Measurements from ENCODE around the gene TDRD3.

Gene TDRD3

GRCh38 chr13:60463787-60464186, 66.8 kb downstream of the TDRD3 start:
- no peak for DNase-seq

DNA sequence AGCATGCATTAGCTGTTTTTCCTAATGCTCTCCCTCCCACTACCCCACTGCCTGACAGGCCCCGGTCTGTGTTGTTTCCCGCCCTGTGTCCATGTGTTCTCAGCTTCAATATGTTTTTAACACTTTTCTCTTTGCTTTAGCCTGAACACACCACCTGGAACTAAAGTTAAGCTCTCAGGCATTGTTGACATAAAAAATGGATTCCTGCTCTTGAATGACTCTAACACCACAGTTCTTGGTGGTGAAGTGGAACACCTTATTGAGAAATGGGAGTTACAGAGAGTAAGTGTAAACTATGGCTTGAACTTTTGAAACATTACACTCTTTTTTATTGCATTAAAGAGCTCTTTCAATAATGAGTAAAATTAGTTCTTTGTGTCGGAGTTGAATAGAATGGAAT, 70.1 kb downstream of the TDRD3 start:
- DNase-seq = no peak

- no peak for DNase-seq
These were observed 82.3 kb downstream of the TDRD3 start for GRCh38 chr13:60479273-60479672.

GRCh38 chr13:60482012-60482411, 85.0 kb downstream of the TDRD3 start:
- DNase-seq = no peak

GRCh38 chr13:60484865-60485264, 87.8 kb downstream of the TDRD3 start:
- no peak for DNase-seq

- no peak for DNase-seq
These were observed 94.5 kb downstream of the TDRD3 start for GRCh38 chr13:60491531-60491930.

DNA sequence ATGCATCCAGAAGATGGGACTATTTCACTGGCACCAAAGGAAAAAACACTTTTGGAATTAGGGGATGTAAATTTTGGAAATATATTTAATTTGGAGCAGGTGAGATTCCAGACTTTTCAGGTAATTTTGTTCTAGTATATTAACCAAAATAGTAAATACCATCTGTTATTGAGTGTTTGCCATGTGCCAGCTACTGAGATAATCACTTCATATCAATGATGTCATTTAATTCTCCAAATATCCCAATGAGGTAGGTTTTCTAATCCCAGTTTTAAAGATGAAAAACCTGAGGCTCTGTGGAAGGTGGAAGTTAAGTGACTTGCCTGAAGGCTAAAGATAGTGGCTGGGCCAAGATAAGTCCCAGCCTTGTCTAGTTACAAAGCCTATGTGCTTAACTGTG, 95.2 kb downstream of the TDRD3 start:
- no peak for DNase-seq

DNA sequence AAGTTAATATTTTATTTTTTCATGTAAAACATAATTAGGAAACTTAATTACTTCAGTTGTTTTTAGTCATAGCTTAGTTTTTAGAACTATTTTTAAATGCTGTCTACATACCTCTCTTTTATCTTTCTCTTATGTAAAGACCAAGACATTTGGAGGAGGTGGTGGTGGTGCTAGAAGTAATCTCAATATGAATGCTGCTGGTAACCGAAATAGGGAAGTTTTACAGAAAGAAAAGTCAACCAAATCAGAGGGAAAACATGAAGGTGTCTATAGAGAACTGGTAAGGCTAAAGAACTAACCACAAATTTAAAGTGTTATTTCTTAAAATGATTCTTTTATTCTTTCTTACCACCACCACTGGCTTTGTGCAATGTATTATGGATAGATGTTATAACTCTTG, 97.3 kb downstream of the TDRD3 start:
- no peak for DNase-seq

GRCh38 chr13:60501236-60501635, 104.2 kb downstream of the TDRD3 start:
- DNase-seq = no peak

GRCh38 chr13:60509601-60510386, 112.8 kb downstream of the TDRD3 start:
- DNase-seq = no peak

DNA sequence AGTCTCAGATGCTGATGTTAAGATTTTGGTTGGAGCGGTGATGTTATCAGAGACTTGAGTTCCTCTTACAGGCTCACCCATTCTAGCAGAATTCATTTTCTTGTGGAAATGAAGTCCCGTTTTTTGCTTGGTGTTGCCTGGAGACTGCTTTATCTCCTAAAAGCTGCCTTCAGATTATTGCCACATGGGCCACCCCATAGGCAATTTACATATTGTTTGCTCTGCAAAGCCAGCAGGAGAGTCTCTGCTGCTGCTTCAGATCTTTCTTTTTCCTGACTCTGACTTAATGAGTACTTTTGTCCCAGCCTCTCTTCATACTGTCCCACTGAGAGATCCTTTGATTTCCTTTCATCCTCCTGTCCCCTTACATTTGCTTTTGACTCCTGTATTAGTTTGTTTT, 114.6 kb downstream of the TDRD3 start:
- no peak for DNase-seq

DNA sequence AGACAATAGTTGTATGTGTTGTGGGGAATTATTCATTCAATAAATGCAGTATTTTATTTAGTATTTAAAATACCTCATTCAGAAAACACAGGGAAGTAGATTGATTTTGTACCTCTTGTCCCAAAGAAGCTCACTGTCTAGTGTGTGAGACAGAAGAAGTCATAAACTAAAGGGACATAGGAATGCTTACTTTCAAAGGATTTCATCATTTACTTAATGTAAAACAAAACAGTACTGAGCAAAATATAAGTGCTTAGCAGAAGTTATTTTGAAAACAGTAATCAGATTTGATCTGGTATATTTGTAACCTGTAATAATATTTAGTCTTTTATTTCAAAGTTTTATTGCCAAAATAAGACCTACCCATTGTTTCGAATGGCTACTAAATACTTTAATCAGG, 117.9 kb downstream of the TDRD3 start:
- no peak for DNase-seq

GRCh38 chr13:60519496-60519895, 122.5 kb downstream of the TDRD3 start:
- DNase-seq = no peak

DNA sequence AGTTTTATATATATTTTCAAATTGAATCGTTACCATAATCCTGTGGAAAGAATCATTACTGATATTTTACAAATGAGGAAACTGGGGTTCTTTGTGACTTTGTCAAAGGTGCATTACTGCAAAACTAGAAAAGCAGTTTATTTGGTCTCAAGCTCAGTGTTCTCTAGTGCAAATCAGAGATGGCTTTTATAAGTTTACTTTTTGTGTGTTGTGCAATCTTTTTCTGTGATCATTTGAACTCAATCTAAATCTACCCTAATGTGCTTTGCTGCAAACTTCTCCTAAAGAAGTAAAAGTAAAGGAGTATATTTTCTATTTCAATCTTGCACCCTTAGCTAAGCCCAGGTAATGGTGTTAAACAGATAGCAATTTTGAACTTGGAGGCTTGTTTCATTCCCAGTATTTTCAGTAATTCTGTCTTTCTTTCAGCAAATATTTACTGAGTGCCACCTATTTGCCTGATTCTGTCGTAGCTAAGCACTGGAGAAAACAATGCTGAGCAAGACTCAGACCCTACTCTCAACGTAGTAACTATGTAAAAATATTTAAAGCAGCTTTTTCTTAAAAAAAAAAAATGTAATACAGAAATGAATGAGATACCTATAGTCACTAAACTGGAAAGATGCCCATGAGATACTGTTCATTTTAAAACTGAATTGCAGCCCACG, 124.0 kb downstream of the TDRD3 start:
- no peak for DNase-seq

- no peak for DNase-seq
These were observed 141.5 kb downstream of the TDRD3 start for GRCh38 chr13:60538566-60538965.

- DNase-seq = no peak
These were observed 143.3 kb downstream of the TDRD3 start for GRCh38 chr13:60540276-60540675.

GRCh38 chr13:60562096-60562780, 165.2 kb downstream of the TDRD3 start:
- DNase-seq = no peak

DNA sequence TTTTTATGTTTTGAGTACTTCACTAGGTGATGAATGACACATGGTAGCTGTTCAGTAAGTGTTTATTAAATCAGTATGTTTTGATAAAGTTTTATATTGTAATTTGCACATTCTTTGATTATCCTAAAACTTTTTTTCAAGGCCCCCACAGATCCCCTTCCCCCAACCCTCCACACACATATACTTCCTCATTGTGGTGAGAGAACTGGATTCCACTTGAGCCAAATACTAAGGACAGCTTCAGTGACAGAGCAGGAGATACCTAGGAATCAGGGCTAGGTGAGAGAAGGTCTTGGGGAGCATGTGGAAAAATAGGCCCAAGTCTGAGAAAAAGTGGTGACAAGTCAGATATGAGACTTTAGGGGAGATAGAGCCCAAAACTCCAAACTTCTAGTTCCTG, 174.6 kb downstream of the TDRD3 start:
- no peak for DNase-seq

- DNase-seq = no peak
These were observed 175.2 kb downstream of the TDRD3 start for GRCh38 chr13:60572003-60572798.

DNA sequence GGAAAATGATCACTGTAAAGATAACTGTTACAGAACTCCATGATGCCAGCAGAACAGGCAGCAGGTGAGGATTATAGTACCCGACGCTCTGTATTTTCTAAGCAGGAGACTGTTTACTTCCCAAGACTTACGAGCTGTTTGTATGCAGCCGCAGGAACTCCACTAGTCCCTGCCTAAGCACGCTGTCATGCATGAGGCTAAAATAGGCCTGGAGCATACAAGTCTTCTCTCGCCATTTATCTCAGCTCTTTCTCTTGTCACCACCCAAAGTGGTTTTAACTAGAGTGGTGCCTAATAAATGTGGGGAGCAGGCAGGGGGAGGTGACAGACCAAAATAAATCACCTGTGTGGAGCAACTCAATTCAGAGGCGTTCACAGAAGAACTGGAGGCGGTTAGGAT, 175.8 kb downstream of the TDRD3 start:
- DNase-seq = no peak

DNA sequence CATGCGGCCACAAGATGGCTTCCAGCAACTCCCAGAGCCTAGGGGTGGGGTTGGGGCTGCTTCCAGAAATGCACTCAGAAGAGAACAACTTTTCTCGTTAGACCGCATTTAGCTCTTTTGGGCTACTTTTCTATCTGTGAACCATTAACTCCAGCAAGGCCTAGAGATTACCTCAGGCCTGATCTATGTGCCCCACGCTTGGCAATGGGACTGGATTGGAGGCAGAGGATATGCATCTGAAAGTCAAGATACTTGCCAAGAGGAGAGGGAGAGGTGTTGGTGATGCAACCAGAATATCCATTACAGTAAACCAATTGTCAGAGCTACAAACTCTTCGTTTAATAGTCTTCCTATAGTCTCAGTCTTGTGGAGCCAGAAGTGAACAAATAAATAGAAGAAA, 177.7 kb downstream of the TDRD3 start:
- DNase-seq = no peak

DNA sequence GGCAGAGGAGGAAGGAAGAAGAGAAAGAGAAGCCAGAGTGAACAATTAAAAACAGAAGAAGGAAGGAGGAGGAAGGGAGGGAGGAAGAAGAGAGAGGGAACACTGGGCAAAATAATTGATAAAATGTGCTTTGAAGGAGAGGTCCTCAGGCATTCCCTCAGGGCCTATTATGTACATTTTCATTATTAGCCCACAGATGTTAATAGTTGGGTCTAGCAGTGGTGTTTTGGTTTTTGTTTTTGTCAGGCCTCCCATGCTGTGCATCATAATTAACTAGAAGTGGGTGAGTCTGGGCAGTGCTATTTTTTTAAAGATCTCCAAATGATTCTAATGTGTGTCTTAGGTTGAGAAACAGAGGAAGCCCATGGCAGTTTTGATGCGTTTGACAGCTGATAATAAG, 178.1 kb downstream of the TDRD3 start:
- no peak for DNase-seq

GRCh38 chr13:60577761-60578160, 180.7 kb downstream of the TDRD3 start:
- no peak for DNase-seq
